Esophagus (tissue), 2 donors: ENCODE results near the gene RAB18. TPM values are rescaled to one million over a fixed set of nuclear protein-coding genes. Genes with fewer than 3 reads are reported as not detected.
"Not testable (repeated sequence)": the region's sequence is repeated elsewhere in the genome, so short reads cannot be mapped to it uniquely, and the experiment has no call there.

Source experiments
- H3K27ac ChIP-seq, 2 donors: one replicate each; pipeline ENCODE4 v1.5.1; 2013; ENCODE audit warnings: low read depth in 2 of 2, mild to moderate bottlenecking in 2 of 2, inconsistent platforms in 1 of 2, low read length in 1 of 2, moderate library complexity in 1 of 2
- H3K27me3 ChIP-seq, 2 donors: one replicate each; pipeline ENCODE4 v1.6.1; 2013; ENCODE audit warnings: low read length in 2 of 2, control low read depth in 1 of 2, mild to moderate bottlenecking in 1 of 2; ENCODE audit not compliant: insufficient read depth in 2 of 2, control insufficient read depth in 1 of 2
- H3K36me3 ChIP-seq, 2 donors: one replicate each; pipeline ENCODE4 v1.6.1; 2013; ENCODE audit warnings: low read length in 1 of 2; ENCODE audit not compliant: control insufficient read depth in 2 of 2, insufficient read depth in 2 of 2
- H3K4me1 ChIP-seq, 2 donors: one replicate each; pipeline ENCODE4 v1.6.1; 2013; ENCODE audit warnings: low read length in 1 of 2; ENCODE audit not compliant: control insufficient read depth in 2 of 2, insufficient read depth in 2 of 2
- H3K4me3 ChIP-seq, 2 donors: one replicate each; pipeline ENCODE4 v1.5.1; 2013; ENCODE audit warnings: low read length in 2 of 2, mild to moderate bottlenecking in 2 of 2, low read depth in 1 of 2, moderate library complexity in 1 of 2
- H3K9me3 ChIP-seq, 2 donors: one replicate each; pipeline ENCODE4 v1.6.1; 2013; ENCODE audit warnings: mild to moderate bottlenecking in 2 of 2, low read depth in 1 of 2, low read length in 1 of 2, moderate library complexity in 1 of 2; ENCODE audit not compliant: control insufficient read depth in 2 of 2, insufficient read depth in 1 of 2
- whole genome bisulfite sequencing, 2 donors: extraction: QIAGEN DNeasy Blood & Tissue Kit; methylation state at CpG; one replicate each; pipeline ENCODE4 v1.1.7; 2013; 5-methylcytosine and 5-hydroxymethylcytosine counted together
- polyA plus RNA-seq, 2 donors: library from polyadenylated mRNA; stranded (reverse); fragments of 200-250 nt; gene quantifications; one replicate each; pipeline ENCODE4 v1.2.3, GENCODE V29; 2013
- donor health status: healthy with polysubstance abuse.
- donor health status: Bipolar disorder and iron deficiency.

Gene RAB18
- polyA plus RNA-seq, 2 donors = 27.4 to 47.6 TPM

DNA sequence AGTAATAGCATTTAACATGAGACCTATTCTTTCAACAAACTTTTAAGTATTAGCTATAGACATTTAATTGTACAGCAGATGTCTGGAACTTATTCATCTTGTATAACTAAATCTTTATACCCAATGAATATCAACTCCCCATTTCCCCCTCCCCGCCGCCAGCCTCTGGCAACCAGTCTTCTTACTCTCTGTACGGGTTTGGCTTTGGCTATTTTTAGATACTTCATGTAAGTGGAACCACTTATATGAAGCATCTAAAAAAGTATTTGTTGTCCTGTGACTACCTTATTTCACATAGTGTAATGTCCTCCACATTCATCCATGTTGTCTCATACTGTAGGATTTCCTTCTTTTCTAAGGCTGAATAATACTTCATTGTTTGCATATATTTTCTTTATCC is 60.8 kb downstream of the RAB18 start:
- H3K4me3 ChIP-seq = no peak overlapping the region
- H3K27me3 ChIP-seq = no peaks in the 10 kb centered on the region
- H3K36me3 ChIP-seq = no peaks in the 10 kb centered on the region
- no peaks in the 10 kb centered on the region for H3K9me3 ChIP-seq
- no peaks in the 10 kb centered on the region for H3K4me1 ChIP-seq
- 87 to 89% methylated on average over 3 of the region's 3 CpGs for WGBS, 2 donors
- no peak overlapping the region for H3K27ac ChIP-seq

GRCh38 chr10:27568196-27569175 is 64.4 kb downstream of the RAB18 start:
- Histone ChIP-seq H3K27me3 (no peaks in the 10 kb centered on the region), H3K4me3 (no peak overlapping the region), H3K27ac (no peak overlapping the region), H3K9me3 (no peaks in the 10 kb centered on the region), H3K4me1 (no peaks in the 10 kb centered on the region), H3K36me3 (no peaks in the 10 kb centered on the region)
- WGBS, 2 donors = 81 to 86% methylated on average over 7 of the region's 7 CpGs

GRCh38 chr10:27569946-27570345 is 65.8 kb downstream of the RAB18 start:
- Histone ChIP-seq H3K4me1 (no peaks in the 10 kb centered on the region), H3K27ac (no peak overlapping the region), H3K27me3 (no peaks in the 10 kb centered on the region), H3K9me3 (no peaks in the 10 kb centered on the region), H3K4me3 (no peak overlapping the region), H3K36me3 (no peaks in the 10 kb centered on the region)
- WGBS, 2 donors = 75 to 81% methylated on average over 4 of the region's 4 CpGs

DNA sequence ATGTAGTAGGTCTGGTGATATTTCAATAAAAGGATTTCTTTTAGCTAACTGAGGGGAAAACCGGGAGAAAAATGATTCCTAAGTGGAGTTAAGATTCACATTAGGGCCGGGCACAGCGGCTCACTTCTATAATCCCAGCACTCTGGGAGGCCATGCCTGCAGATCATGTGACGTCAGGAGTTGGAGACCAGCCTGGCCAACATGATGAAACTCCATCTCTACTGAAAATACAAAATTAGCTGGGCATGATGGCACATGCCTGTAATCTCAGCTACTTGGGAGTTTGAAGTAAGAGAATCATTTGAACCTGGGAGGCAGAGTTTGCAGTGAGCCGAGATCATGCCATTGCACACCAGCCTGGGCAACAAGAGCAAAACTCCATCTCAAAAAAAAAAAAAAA is 72.9 kb downstream of the RAB18 start:
- H3K27ac ChIP-seq, H3K9me3 ChIP-seq, H3K4me1 ChIP-seq, H3K4me3 ChIP-seq, H3K36me3 ChIP-seq, H3K27me3 ChIP-seq: not testable (repeated sequence)
- 48 to 75% methylated on average over 5 of the region's 5 CpGs for WGBS, 2 donors

DNA sequence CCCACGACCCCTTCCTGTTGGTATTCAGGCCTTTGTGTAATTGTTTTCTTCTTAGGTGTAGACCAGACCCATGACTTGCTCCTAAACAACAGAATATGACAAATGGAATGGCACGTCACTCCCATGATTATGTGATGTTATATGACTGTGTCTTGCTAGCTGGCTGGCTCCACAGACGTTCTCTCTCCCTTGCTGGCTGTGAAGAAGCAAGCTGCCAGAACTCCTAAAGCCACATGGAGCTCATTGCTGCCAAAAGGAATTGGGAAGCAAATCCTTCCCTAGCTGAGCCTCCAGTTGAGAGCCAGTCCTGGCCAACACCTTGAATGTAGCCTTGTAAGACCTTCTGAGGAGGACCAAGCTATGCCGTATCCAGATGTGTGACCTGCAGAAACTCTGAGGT is 74.2 kb downstream of the RAB18 start:
- Histone ChIP-seq H3K27me3 (no peaks in the 10 kb centered on the region), H3K36me3 (no peaks in the 10 kb centered on the region), H3K9me3 (no peaks in the 10 kb centered on the region), H3K4me1 (no peaks in the 10 kb centered on the region), H3K4me3 (no peak overlapping the region), H3K27ac (no peak overlapping the region)
- 60 to 65% methylated on average over 4 of the region's 4 CpGs for WGBS, 2 donors

GRCh38 chr10:27581225-27581624 is 77.1 kb downstream of the RAB18 start:
- Histone ChIP-seq H3K36me3 (no peaks in the 10 kb centered on the region), H3K4me1 (no peaks in the 10 kb centered on the region), H3K4me3 (no peak overlapping the region), H3K27ac (no peak overlapping the region), H3K27me3 (no peaks in the 10 kb centered on the region), H3K9me3 (no peaks in the 10 kb centered on the region)
- 88 to 91% methylated on average over 4 of the region's 4 CpGs for WGBS, 2 donors

DNA sequence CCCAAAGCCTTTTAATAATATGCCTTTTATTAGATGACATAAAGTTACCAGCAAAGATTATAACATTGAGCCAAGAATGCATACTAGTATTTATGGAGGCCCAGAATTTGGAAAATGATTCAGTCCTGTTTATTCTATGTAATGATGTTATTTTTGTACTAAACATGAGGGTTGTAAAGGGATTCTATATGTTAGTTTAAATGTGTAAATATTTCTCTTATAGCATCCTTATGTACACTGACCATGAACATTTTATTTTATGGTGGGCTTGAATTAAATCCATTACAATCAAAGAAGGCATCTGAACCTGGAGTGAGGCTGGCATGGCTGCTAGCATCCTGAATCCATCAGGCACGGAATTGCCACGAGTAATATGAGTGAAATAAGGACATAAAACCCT is 80.2 kb downstream of the RAB18 start:
- 84 to 88% methylated on average over 2 of the region's 2 CpGs for WGBS, 2 donors
- Histone ChIP-seq H3K27me3 (no peaks in the 10 kb centered on the region), H3K27ac (no peak overlapping the region), H3K4me1 (no peaks in the 10 kb centered on the region), H3K9me3 (no peaks in the 10 kb centered on the region), H3K4me3 (no peak overlapping the region), H3K36me3 (no peaks in the 10 kb centered on the region)

Other genes with a start within 250 kb of the RAB18 start
- gene MKX, start 241.5 kb downstream of the RAB18 start, polyA plus RNA-seq = under 1 TPM; 0.39 to 0.99 TPM